ENCODE data around the gene FOXA1.

FOXA1 gene

DNA sequence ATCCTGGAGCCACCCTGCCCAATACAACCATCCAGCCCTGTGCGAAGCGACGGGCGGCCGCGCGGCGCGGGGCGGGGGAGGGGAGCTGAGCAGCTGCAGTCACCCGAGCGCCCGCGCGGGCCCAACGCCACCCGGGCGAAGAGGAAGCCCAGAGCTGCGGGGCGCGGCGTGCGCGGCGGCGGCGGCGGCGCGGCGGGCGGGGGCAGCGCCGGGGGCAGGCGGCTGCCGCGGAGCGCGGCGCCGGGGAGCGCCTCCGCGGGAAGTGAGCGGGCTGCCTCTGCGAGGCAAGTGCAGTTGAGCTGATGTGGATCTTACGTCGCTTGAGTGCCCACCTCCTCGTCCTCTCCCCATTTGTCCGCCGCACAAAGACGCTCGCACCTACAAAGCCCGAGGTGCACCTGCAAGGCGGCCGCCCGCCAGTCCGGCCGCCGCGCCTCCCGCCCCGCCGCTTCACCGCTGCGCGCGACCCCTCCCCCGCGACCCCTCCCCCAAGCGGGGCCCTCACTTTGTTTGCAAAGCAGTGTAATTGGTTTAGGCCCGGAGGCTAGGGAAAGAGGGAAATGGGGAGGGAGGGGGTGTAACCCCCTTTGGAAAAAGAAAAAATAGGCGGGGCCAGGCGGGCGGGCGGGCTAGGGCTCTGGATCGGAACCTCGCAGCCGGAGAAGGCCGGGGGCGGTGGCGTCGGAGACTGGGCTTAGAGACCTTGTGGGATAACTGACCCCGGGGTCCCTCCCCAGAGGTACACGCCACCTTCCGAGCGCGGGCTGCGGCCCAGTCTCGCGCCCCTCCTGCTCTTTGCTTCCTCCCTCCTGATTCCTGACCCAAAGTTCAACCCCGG lies at the start of gene FOXA1, which contains the start of gene TTC6:
Gene FOXA1, minus strand, starts transcription at position 279 of the 838 bp plus-strand sequence. Its CDS starts 277 bp downstream, at position 2.
Gene TTC6, plus strand, starts transcription at position 659 of the 838 bp plus-strand sequence. CDS start 26,436 bp downstream, outside the sequence.
- peak; percentile 78 for DNase-seq (ENCODE audit: low spot score)

DNA sequence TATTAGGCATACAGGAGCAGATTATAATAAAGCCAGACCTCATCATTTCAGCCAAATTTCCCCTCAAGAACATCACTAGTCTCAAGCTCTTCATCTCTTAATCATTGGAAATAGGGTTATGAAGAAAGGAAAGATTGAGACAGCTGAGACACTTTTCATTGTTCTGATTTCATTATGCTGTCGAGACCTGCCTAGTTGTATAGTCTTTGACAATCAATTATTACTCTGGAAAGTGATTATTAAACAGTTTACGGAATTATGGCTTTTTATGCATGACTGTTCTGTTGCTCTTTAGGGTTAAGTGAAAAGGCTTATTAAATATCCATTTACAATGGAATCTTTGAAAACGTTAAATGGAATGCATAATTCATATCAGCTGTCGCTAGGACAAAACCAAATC lies 48.7 kb upstream of the FOXA1 start:
- DNase-seq (ENCODE audit: low spot score): no peak

DNA sequence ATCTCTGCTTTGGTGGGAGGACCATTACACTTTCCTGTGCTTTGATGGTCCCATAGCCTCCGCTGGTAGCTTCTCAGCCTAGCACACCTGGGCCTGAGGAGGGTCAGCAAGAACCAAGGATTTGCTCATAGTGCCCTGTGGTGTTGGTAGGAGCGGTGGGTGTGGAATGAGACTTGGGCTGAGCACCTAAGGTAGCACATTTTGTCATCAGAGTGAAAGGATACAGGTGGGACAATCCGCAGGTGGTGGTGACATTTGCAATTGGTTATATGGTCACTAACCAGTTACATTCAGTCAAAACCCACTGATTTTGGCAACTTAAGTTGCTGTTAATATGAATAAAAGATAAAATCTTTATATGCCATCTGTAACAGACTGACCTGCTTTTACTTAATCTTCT lies 47.1 kb upstream of the FOXA1 start:
- DNase-seq (ENCODE audit: low spot score): no peak

DNA sequence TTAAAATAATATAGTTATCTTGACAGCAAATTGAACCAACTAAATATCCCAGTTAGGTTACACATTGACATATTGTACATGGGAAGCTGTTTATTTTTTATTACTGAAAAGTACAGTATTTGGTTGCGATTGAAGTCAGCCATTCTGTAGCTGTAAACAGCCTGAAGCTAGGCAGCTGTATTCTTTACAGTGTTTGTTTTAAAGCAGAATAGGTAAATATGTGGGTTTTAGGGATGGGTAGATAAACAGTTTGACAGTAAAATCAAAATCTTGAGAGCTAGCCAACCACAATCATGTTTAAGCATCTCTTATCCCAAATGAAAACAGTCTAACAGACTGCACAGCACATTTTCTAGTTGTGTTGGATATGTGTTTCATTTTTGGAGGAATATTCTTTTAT lies 46.1 kb upstream of the FOXA1 start:
- DNase-seq (ENCODE audit: low spot score): no peak

DNA sequence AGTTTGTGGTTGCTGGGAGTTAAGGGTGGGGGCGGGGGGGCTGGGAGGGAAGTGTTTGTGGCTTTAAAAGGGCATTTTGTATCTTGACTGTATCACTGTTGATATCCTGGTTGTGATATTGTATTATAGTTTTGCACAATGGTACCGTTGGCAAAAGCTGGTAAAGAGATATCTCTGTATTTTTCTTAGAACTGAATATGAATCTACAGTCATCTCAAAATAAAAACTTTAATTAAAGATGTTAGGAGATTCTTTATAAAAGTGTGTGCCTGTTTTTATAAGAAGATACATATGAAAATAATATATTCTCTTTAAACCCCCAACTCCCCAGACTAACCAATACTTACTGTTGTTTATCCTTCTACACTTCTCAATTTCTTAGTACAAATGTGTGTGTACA lies 43.5 kb upstream of the FOXA1 start:
- DNase-seq (ENCODE audit: low spot score): no peak

DNA sequence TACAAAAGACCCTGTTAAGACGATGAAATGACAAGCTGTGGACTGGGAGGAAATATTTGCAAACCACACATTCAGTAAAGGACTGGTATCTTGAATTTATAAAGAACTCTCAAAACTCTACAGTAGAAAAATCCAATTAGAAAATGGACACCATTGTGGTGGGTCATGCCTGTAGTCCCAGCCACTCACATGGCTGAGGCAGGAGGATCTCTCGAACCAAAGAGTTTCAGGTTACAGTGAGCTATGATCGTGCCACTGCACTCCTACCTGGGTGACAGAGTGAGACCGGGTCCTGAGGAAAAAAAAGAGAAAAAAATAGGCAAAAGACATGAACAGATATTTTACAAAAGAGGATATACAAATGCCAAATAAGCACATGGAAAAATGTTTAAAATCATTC lies 42.3 kb upstream of the FOXA1 start:
- DNase-seq (ENCODE audit: low spot score): no peak

DNA sequence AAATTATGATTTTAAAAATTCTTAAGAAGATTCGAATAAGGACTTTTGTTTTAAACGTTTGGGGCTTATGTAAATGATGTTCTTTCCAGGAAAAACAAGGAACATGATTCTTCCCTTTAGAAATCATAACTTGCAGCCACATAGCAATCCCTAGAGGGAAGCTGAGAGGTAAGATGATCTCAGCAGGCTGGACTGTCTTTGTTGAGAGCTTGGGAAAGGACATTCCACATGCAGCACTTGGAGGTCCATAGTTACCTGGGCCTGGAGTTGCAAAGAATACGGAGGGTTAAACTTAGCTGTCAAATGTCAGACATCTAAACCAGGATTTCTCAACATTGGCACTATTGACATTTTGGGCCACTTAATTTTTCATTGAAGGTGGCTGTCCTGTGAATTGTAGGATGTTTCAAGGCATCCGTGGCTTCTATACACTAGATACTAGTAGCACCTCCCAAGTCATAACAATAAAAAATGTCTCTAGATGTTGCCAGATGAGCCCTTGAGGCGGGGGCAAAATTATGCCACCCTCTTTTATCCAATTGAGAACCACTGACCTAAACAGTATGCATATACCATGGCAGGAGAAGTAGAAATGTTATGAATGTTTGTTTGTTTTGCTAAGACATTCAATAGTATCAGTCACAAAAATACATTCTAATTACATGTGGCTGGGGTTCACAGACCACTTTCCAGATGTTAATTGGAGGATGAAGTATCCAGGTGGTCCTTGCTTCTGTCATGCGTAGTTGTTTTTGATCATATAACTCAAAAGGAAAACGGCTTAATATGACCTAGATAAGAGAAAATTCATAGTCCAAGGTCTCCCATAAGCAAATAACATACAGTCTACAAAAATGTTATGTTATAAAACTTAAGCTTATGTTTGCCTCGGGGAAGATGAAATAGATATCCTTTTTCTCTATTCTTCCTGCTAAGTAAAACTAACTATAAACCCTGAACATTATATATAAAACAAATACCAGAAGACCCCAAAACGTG lies 30.8 kb upstream of the FOXA1 start:
- DNase-seq (ENCODE audit: low spot score): no peak

DNA sequence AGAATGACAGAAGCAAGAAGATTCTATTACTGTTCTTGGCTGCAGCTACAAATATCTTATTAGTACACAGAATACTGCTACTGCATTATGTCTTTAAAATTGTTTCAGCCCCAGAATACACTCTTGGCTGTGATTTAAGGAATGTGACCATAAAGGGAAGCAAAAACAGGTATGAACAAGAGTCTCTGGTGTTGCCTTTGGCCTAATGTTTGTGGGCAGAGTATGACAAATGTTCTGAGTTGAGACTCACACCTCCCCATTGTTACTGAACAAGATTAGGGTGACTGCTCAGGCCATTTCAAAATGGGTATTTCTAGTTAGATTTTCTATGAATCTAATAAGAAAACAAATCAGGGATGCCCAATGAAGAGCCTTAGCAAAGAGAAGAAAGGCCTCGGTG lies 28.9 kb upstream of the FOXA1 start:
- DNase-seq (ENCODE audit: low spot score): no peak

DNA sequence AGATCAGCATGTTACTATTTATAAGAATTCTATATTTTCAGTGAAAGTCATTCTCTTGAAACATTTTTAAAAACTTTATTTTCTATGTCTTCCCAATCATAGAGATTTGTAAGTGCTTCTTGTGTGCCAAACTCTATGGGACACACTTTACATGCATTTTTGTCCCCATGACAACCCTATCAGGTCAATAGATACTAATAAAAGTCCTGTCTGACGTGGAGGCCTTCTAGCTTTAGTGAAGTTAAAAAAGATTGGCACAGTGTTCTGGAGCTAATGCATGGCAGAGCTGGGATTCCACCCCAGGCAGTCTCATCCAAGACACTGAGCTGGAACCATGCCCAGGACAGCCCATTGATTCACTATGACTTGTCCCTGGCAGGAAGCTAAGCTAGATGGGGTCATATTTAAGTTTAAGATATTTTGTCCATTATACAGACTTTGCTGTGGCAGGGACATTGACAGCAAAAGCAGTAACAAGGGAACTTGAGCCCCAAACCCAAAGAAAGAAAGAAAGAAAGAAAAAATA lies 28.4 kb upstream of the FOXA1 start:
- DNase-seq (ENCODE audit: low spot score): no peak

DNA sequence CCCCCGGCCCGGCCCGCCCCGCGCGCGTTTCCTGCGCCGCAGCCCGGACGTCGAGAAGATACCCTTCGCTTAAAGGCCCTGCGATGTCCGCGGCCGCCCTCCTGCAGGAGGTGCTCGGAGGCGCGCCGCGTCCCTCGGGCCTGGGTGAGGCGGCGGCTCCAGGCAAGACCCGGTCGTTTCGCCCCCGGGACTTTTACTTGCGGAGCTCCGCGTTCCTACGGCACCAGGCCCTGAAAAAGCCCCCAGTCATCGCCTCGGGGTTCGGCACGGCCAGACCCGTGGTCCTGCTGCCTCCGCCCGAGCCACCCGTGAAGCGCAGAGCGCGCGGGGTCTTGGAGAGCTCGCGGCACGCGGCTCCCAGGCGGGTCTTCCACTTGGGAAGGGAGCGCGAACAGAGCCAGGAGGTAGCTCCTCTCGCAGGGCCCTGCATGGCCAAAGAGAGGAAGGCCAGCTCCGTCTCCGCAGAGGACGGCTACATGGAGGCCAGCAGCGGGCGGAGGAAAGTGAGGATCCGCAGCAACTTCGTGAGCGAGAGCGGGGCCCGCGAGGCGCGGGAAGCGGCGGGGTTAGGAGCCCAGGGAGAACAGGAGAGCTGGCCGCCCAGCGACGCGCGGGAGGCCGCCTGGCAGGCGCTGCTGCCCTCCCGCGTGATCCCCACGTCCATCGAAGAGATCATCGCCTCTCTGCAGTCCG lies 27.3 kb upstream of the FOXA1 start:
- DNase-seq (ENCODE audit: low spot score): peak; percentile 72

DNA sequence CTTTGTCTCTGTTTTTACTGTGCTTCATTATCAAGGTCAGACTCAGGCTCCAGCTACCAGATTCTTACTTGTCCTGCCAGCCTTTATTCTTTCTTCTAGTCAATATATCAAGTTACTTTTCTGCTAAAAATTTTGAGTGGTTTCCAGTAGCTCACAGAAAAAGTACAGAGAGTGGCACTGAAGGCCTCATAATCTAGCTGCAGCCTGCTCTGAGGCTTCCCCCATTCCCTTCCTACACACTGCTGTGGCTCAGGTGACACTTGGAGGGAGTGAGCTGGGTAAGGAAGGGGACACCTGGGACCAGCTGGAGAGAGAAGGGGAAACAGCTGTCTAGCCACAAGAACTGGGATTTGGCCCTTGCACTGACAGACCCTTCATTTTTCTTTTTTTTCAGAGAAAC lies 25.8 kb upstream of the FOXA1 start:
- no peak for DNase-seq (ENCODE audit: low spot score)

DNA sequence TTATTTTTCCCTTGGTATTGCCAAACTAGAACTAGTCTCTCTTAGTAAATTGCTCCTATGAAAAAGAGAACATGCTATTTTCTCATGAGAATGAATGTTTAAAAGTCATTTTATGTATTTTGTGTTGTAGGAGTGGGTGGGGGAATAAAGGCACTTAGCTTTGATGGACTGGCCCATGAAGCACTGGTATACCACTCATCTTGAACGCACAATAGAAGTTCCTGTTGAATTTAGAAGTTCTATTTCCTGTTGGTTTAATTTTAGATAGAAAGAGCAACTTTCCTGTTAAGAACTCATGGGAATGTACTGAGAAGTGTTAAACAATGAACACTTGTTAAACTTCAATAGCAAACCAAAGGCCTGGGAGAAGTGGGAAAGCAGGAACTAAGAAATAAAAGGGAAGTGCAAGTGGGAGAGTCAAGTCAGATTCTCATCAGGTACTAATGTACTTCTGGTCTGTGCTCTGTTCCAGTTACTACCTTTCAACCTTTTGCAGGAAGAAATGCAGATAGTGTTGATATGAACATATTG lies 23.5 kb upstream of the FOXA1 start:
- DNase-seq (ENCODE audit: low spot score): no peak

DNA sequence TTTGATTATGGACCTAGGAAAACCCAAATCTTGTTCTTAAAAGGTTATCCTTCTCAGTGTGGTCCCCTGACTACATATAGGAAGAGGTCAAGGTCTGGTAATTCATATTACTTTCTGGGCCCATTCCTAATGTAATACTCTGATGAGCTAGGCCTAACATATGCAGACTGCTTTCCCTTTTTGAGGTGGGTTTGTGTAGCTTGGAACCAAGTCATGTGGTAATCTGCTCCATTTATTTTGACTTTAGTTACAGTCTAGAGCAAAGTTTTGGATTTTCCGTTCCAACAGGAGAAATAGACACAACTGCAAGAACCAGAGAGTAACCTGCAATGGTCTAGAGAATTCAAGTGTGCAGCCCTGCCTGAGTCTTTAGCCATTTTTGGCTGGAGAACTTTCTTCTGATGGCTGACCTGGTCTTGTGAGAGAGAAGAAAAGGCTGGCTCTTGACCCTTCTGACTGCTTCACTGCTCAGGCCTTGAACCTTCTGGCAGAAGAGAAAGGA lies 22.9 kb upstream of the FOXA1 start:
- DNase-seq (ENCODE audit: low spot score): no peak

DNA sequence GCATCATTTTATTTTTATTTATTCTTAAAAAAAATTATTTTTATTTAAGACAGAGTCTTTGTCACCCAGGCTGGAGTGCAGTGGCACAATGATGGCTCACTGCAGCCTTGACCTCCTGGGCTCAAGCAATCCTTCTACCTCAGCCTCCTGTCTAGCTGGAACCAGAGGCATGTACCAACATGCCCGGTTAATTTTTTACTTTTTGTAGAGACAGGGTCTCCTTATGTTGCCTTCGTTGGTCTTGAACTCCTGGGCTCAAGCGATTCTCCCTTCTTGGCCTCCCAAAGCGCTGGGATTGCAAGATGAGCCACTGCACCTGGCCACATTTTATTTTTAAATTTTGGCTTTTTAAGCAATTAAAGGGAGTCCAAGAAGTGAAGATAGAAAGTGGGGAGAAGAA lies 21.8 kb upstream of the FOXA1 start:
- no peak for DNase-seq (ENCODE audit: low spot score)

DNA sequence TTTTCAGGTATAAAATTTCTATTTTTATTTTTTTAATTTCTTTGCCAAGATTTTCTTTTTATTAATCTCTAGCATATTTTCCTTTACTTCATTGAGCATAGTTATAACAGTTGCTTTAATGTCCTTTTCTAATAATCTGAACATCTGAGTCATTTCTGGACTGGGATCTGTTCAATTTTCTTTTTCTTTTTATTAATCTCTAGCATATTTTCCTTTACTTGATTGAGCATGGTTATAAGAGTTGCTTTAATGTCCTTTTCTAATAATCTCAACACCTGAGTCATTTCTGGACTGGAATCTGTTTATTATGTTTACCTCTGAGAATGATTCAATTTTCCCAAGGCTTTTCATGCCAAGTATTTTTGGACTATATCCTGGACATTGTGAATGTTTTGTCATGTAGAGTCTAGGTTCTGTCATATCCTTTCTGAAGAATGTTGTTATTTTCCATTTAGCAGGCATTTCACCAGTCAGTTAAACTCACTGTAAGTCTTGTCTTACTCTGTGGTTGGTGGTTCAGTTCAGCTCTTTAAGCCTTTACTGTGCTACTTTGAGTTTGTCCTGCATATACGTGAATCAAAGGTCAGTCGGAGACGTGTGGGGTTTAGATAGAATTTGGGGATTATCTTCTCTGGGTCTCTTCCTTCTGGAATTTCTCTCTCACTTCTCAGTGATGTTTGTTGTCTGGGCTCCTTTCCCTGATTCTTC lies 20.7 kb upstream of the FOXA1 start:
- no peak for DNase-seq (ENCODE audit: low spot score)

DNA sequence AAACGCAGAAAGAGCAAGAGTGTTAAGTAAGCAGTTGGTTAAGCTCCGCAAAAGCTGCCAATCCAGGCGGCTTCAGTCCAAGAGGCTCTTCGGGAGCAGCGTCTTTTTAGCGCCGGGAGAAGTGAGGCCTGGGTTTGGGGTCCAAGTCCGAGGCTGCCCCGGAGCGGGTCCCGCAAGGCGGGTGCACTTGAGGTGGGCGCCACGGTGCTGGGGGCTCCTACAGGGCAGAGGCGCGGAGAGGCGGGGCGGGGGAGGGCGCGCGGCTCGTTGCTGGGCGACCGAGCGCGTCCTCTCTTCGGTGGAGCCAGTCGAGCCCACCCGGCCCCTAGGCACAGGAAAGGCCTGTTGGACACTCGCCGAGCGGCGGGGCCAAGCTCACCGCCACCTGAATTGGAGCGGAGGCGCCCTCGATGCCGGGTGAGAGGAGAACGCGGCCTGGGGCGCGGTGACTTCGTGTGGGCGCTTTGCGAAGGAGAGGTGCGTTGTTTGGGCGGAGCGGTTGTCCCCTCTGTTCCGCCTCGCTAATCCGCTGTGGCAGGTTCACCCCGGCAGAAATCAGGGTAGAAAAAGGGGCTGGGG lies 16.0 kb upstream of the FOXA1 start:
- DNase-seq (ENCODE audit: low spot score): no peak

DNA sequence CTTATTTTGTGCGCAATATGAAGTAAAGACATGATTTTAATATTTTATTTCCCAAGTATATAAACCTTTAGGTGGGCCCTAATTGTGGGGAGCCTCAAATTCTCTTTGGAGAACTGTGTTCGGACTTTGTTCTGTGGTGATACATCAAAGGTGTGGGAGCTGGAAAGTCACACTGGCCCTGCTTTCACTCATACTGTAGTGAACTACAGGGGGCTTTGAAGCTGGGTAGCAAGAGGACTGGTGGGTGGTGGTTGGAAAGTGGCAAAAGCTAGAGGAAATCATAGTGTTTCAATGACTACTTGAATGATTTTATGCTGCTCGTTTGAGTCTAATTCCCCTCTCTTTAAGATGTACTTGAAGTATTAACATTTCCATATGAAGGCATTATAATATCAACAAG lies 13.6 kb upstream of the FOXA1 start:
- no peak for DNase-seq (ENCODE audit: low spot score)

DNA sequence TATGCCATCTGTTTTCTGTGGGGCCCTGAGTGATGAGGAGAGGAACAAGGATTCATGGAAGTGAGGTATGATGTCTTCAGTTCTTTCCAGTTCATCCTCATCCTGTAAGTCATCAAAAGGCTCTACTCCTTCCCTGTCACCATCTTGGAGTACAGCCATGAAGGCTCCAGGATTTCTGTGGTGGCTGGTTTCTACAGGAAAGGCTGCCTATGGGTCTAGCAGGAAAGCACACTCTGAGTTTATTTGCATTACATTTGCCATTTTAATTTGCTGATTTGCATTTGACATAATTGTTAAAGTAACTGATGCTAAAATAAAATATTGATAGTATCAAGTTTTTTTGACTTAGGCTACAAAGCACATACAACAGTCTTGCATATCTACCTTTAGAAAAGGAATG lies 11.6 kb upstream of the FOXA1 start:
- no peak for DNase-seq (ENCODE audit: low spot score)

DNA sequence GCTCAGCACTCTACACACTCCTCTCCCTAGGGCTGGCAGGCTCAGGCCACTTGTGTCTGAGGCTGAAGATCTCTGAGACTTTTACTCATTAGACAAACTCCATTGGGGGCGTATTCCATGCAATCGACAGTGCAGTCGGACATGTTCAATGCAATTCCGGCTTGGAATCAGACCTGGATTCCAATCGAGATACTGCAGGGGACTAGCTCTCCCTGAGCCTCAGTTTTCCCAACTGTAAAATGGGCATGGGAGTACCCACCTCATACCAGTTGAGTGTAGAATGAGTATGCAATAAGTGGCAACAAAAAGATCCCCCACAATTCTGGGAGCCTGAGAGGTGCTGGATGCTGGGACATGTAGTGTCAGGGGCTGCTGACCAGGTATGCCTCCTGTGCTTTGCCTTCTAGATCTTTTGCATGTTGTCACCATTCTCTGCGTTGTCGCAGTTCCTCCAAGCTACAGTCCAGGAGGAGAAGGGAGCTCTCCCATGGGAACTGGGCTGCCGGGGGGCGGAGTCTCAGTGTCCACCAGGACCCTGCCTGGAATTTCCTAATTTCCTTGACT lies 8.7 kb upstream of the FOXA1 start:
- DNase-seq (ENCODE audit: low spot score): no peak

Measured in ecto neural progenitor cell (in vitro differentiated cells).